H1 (cell line): ENCODE results near the gene CEP70. TPM values are rescaled to one million over a fixed set of nuclear protein-coding genes. Genes with fewer than 3 reads are reported as not detected.

ENCODE experiments used
- CTCF ChIA-PET: fragments of 300-600 bp; sonication (Branson Sonifier 250); formaldehyde crosslinking; loops from one replicate; lab custom pipeline; 2021; ENCODE audit not compliant: partially characterized antibody; lab: Charles Lee
- POLR2A ChIA-PET: fragments of 300-600 bp; sonication (Branson Sonifier 250); formaldehyde crosslinking; loops from one replicate; lab custom pipeline; 2021; ENCODE audit warnings: inconsistent platforms; ENCODE audit not compliant: partially characterized antibody; lab: Charles Lee
- DNase-seq, 2 experiments: peaks; one replicate each; pipeline versions ENCODE4 v3.0.0 to v3.0.0-alpha.2; 2010 to 2022; ENCODE audit warnings: low spot score in 2 of 2, low read depth in 1 of 2, mixed read lengths in 1 of 2
- FAIRE-seq: peaks from 2 replicates; lab custom pipeline; 2011; peaks lifted over from hg19 to GRCh38; lab: Jason Lieb, UNC
- H2AFZ ChIP-seq: 2 replicates; pipeline ENCODE4 v1.8.1; 2012; ENCODE audit warnings: low read length, inconsistent platforms
- H2AK5ac ChIP-seq: 2 replicates; pipeline ENCODE4 v1.6.1; 2013; ENCODE audit warnings: low read depth, low read length
- H2BK120ac ChIP-seq: replicated peaks from 2 replicates; pipeline ENCODE3; 2013; ENCODE audit warnings: low read depth, low read length, inconsistent platforms
- H2BK12ac ChIP-seq: 2 replicates; pipeline ENCODE4 v1.6.1; 2013; ENCODE audit warnings: low read depth, low read length
- H2BK15ac ChIP-seq: 2 replicates; pipeline ENCODE4 v1.6.1; 2013; ENCODE audit warnings: low read length
- H2BK20ac ChIP-seq: 2 replicates; pipeline ENCODE4 v1.6.1; 2013; ENCODE audit warnings: low read length
- H2BK5ac ChIP-seq: 2 replicates; pipeline ENCODE4 v1.6.1; 2013; ENCODE audit warnings: low read depth, low read length
- H3K14ac ChIP-seq: 2 replicates; pipeline ENCODE4 v1.6.1; 2013; ENCODE audit warnings: inconsistent platforms; ENCODE audit not compliant: insufficient read length
- H3K18ac ChIP-seq: 2 replicates; pipeline ENCODE4 v1.6.1; 2013; ENCODE audit warnings: low read length; ENCODE audit errors: extremely low read depth
- H3K23ac ChIP-seq: 2 replicates; pipeline ENCODE4 v1.6.1; 2013; ENCODE audit warnings: inconsistent platforms; ENCODE audit not compliant: insufficient read length
- H3K23me2 ChIP-seq: 2 replicates; pipeline ENCODE4 v1.6.1; 2013; ENCODE audit warnings: low read depth, low read length
- H3K27ac ChIP-seq: 2 replicates; pipeline ENCODE4 v1.6.1; 2011; ENCODE audit warnings: low read depth, low read length, inconsistent platforms
- H3K27me3 ChIP-seq, 4 experiments: replicated peaks in 1 of 4; 1 replicate in 1 of 4; 2 replicates in 3 of 4; pipeline versions ENCODE4 v1.6.1 to v1.8.1; 2011 to 2013; ENCODE audit warnings: low read length in 3 of 4, mild to moderate bottlenecking in 3 of 4, inconsistent platforms in 2 of 4, mixed read lengths in 2 of 4, moderate library complexity in 1 of 4; ENCODE audit not compliant: control insufficient read depth in 3 of 4, insufficient read depth in 3 of 4; ENCODE audit errors: extremely low read depth in 1 of 4
- H3K36me3 ChIP-seq, 4 experiments: 2 replicates each; pipeline versions ENCODE4 v1.6.1 to v1.8.1; 2011 to 2013; ENCODE audit warnings: mild to moderate bottlenecking in 4 of 4, low read length in 3 of 4, moderate library complexity in 2 of 4, control low read depth in 1 of 4, inconsistent platforms in 1 of 4; ENCODE audit not compliant: insufficient read depth in 4 of 4, control insufficient read depth in 2 of 4
- H3K4ac ChIP-seq: replicated peaks from 2 replicates; pipeline ENCODE3; 2013; ENCODE audit warnings: low read length, low read depth, mixed read lengths, inconsistent platforms; ENCODE audit not compliant: insufficient read length
- H3K4me1 ChIP-seq, 4 experiments: replicated peaks in 1 of 4; 1 replicate in 1 of 4; 2 replicates in 3 of 4; pipeline versions ENCODE4 v1.6.1 to v1.8.1; 2011 to 2013; ENCODE audit warnings: low read length in 3 of 4, inconsistent platforms in 2 of 4, mixed read lengths in 1 of 4; ENCODE audit not compliant: insufficient read depth in 4 of 4, control insufficient read depth in 3 of 4
- H3K4me2 ChIP-seq, 2 experiments: 2 replicates each; pipeline versions ENCODE4 v1.6.1 to v1.8.1; 2011 to 2013; ENCODE audit warnings: low read depth in 2 of 2, low read length in 2 of 2, control low read depth in 1 of 2, inconsistent platforms in 1 of 2, mild to moderate bottlenecking in 1 of 2; ENCODE audit not compliant: insufficient read depth in 1 of 2
- H3K4me3 ChIP-seq, 4 experiments: fragments of 200-600, 300-600 bp in 1 of 4; sonication (generic), shearing (Covaris generic), sonication (Bioruptor Twin) in 1 of 4; 2 replicates each; pipeline versions ENCODE4 v1.5.1 to v1.8.1; 2011 to 2016; ENCODE audit warnings: low read length in 4 of 4, low read depth in 3 of 4, control low read depth in 2 of 4, inconsistent platforms in 2 of 4, mild to moderate bottlenecking in 2 of 4, mixed read lengths in 1 of 4, moderate library complexity in 1 of 4; ENCODE audit not compliant: insufficient read depth in 2 of 4; ENCODE audit errors: extremely low read depth in 1 of 4
- H3K56ac ChIP-seq: replicated peaks from 2 replicates; pipeline ENCODE3; 2013; ENCODE audit warnings: low read depth, mild to moderate bottlenecking, mixed read lengths, low read length, inconsistent platforms; ENCODE audit not compliant: insufficient read length
- H3K79me1 ChIP-seq: 2 replicates; pipeline ENCODE4 v1.6.1; 2013; ENCODE audit warnings: low read depth, low read length, control low read depth
- H3K79me2 ChIP-seq, 2 experiments: 2 replicates each; pipeline versions ENCODE4 v1.6.1 to v1.8.1; 2012 to 2013; ENCODE audit warnings: low read length in 2 of 2, mild to moderate bottlenecking in 2 of 2, inconsistent platforms in 1 of 2; ENCODE audit not compliant: insufficient read depth in 2 of 2, control insufficient read depth in 1 of 2
- H3K9ac ChIP-seq, 4 experiments: replicated peaks in 1 of 4; 1 replicate in 1 of 4; 2 replicates in 3 of 4; pipeline versions ENCODE4 v1.6.1 to v1.8.1; 2011 to 2013; ENCODE audit warnings: low read depth in 3 of 4, low read length in 3 of 4, control low read depth in 2 of 4, mild to moderate bottlenecking in 2 of 4, moderate library complexity in 2 of 4, inconsistent platforms in 1 of 4; ENCODE audit errors: extremely low read depth in 1 of 4
- H3K9me3 ChIP-seq, 2 experiments: 2 replicates each; pipeline versions ENCODE4 v1.6.1 to v1.8.1; 2012 to 2013; ENCODE audit warnings: mild to moderate bottlenecking in 2 of 2, moderate library complexity in 2 of 2, control low read depth in 1 of 2, inconsistent platforms in 1 of 2, low read depth in 1 of 2, low read length in 1 of 2, mixed read lengths in 1 of 2; ENCODE audit not compliant: insufficient read depth in 2 of 2
- H4K20me1 ChIP-seq, 2 experiments: replicated peaks in 1 of 2; 2 replicates each; pipeline versions ENCODE3 to v1.8.1; 2011 to 2013; ENCODE audit warnings: inconsistent platforms in 2 of 2, low read length in 2 of 2, mild to moderate bottlenecking in 1 of 2; ENCODE audit not compliant: insufficient read depth in 2 of 2, control insufficient read depth in 1 of 2
- H4K5ac ChIP-seq: 2 replicates; pipeline ENCODE4 v1.6.1; 2013; ENCODE audit warnings: low read length, low read depth, mixed read lengths, inconsistent platforms; ENCODE audit not compliant: insufficient read length
- H4K8ac ChIP-seq: 2 replicates; pipeline ENCODE4 v1.8.0; 2013; ENCODE audit warnings: mild to moderate bottlenecking, moderate library complexity, low read length, inconsistent platforms; ENCODE audit not compliant: insufficient read depth; ENCODE audit errors: extremely low read depth
- H4K91ac ChIP-seq: replicated peaks from 2 replicates; pipeline ENCODE3; 2013; ENCODE audit warnings: low read length, mixed read lengths, inconsistent platforms; ENCODE audit not compliant: insufficient read length
- BCL11A ChIP-seq, 2 experiments: IDR thresholded peaks; one replicate each; pipeline ENCODE4 v1.6.1; 2011; ENCODE audit warnings: low read depth in 2 of 2, low read length in 2 of 2, mild to moderate bottlenecking in 2 of 2
- NRF1 ChIP-seq: IDR thresholded peaks from 2 replicates; pipeline ENCODE4 v1.6.1; 2011; ENCODE audit warnings: mild to moderate bottlenecking, low read depth, low read length, improper control_type of control experiment
- PHF8 ChIP-seq: fragments of 200-600 bp; sonication (generic); conservative IDR thresholded peaks from 2 replicates; pipeline ENCODE4 v1.7.1; 2012; ENCODE audit warnings: low read depth, mild to moderate bottlenecking, inconsistent platforms, low read length, moderate library complexity
- POLR2A ChIP-seq, 2 experiments: IDR thresholded peaks; 1 replicate in 1 of 2; 2 replicates in 1 of 2; pipeline ENCODE4 v1.6.1; 2011; ENCODE audit warnings: low read depth in 2 of 2, low read length in 2 of 2, mild to moderate bottlenecking in 2 of 2; ENCODE audit errors: control extremely low read depth in 1 of 2
- POLR2AphosphoS5 ChIP-seq: IDR thresholded peaks from 2 replicates; pipeline ENCODE4 v1.6.1; 2011; ENCODE audit warnings: low read depth, low read length
- SIN3A ChIP-seq, 2 experiments: IDR thresholded peaks in 1 of 2; conservative IDR thresholded peaks in 1 of 2; 2 replicates each; pipeline ENCODE4 v1.6.1; 2011 to 2012; ENCODE audit warnings: low read length in 2 of 2, improper control_type of control experiment in 1 of 2, low read depth in 1 of 2, mild to moderate bottlenecking in 1 of 2
- SIRT6 ChIP-seq: IDR thresholded peaks from one replicate; pipeline ENCODE4 v1.7.1; 2012; ENCODE audit warnings: low read length, inconsistent platforms
- SP4 ChIP-seq: IDR thresholded peaks from 2 replicates; pipeline ENCODE4 v1.6.1; 2012; ENCODE audit warnings: low read length, inconsistent platforms
- SUZ12 ChIP-seq: fragments of 200-600 bp; sonication (generic); IDR thresholded peaks from 2 replicates; pipeline ENCODE4 v1.6.1; 2012; ENCODE audit warnings: mild to moderate bottlenecking, inconsistent platforms, low read length, moderate library complexity, mixed read lengths
- TBP ChIP-seq: IDR thresholded peaks from 2 replicates; pipeline ENCODE4 v1.6.1; 2011; ENCODE audit warnings: low read depth, low read length, improper control_type of control experiment
- TCF12 ChIP-seq: IDR thresholded peaks from 2 replicates; pipeline ENCODE4 v1.6.1; 2011; ENCODE audit warnings: low read depth, mild to moderate bottlenecking, low read length
- TEAD4 ChIP-seq: IDR thresholded peaks from 2 replicates; pipeline ENCODE4 v1.6.1; 2012; ENCODE audit warnings: low read depth, low read length, inconsistent platforms, mixed read lengths
- WGBS, 2 experiments: shearing (Covaris generic) in 1 of 2; methylation state at CpG; one replicate each; pipeline versions ENCODE4 v1.1.6 to v1.1.7; 2013 to 2015; ENCODE audit warnings: low lambda C conversion rate in 2 of 2, mixed read lengths in 2 of 2, inconsistent platforms in 1 of 2, low coverage in 1 of 2, missing lambda C conversion rate in 1 of 2; ENCODE audit not compliant: insufficient replicate concordance in 2 of 2, insufficient coverage in 1 of 2, insufficient read length in 1 of 2; ENCODE audit errors: extremely low coverage in 1 of 2, missing lambda C conversion rate in 1 of 2; 5-methylcytosine and 5-hydroxymethylcytosine counted together
- polyA plus RNA-seq, 7 experiments: library from polyadenylated mRNA; depleted of rRNA in 3 of 7; stranded (reverse) in 5 of 7; unstranded in 2 of 7; fragments of >200 nt in 5 of 7; fragments of 200-250 nt in 2 of 7; gene quantifications; 1 replicate in 5 of 7; 2 replicates in 1 of 7; 4 replicates in 1 of 7; pipeline versions ENCODE4 v1.2.1 to v1.2.3, GENCODE V29; 2011 to 2013; ENCODE audit warnings: missing spikeins in 2 of 7, mixed read lengths in 2 of 7
- total RNA-seq: library from RNA; stranded (reverse); fragmentation: NEBNext Ultra II Directional; extraction: Animal tissue kit (Norgen Biotek cat#: 25700); gene quantifications from 2 replicates; pipeline ENCODE4 v1.2.1, GENCODE V29; 2021
- TF ChIP-seq, protein P1 (sequence below): IDR thresholded peaks from 2 replicates; pipeline ENCODE4 v1.6.1; 2011; ENCODE audit warnings: low read depth, mild to moderate bottlenecking, low read length; ENCODE audit not compliant: insufficient read depth

CEP70 gene
- total and polyA plus RNA-seq, 2 of the 8 experiments (the other 6 are each of a cell fraction or from before 2014, with no cell fraction given), result 3.9 to 26.2 TPM

DNA sequence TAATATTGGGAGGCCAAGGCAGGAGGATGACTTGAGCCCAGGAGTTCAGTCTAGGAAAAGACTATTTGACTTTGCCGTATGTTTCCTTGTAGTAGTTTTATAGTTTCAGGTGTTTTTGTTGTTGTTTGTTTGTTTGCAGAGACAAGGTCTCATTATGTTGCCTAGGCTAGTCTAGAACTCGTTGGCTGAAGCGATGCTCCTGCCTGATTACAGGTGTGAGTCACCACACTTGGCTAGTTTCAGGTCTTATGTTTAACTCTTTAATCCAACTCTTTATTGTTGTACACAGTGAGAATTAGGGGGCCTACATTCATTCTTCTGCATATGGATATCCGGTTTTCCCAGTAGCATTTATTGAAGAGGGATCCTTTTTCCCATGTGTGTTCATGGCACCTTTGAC is 46.5 kb upstream of the CEP70 start:
- H3K56ac ChIP-seq, result no peak overlapping the region
- H2BK15ac ChIP-seq, result no peak overlapping the region
- no peak overlapping the region for H3K18ac ChIP-seq
- no peaks in the 10 kb centered on the region for H3K4me1 ChIP-seq
- H3K4me2 ChIP-seq, result no peak overlapping the region
- H2BK120ac ChIP-seq, result no peak overlapping the region
- H3K79me1 ChIP-seq, result no peaks in the 10 kb centered on the region
- 92% methylated on average over 4 of the region's 4 CpGs; no CpG with 5 or more reads in 1 of the 2 experiments for WGBS, 2 experiments
- H3K23ac ChIP-seq, result no peak overlapping the region
- H2AFZ ChIP-seq, result no peak overlapping the region
- peaks cover 13 to 22% of the 10 kb centered on the region in 2 experiments for H3K9me3 ChIP-seq
- no peak for DNase-seq
- H4K91ac ChIP-seq, result no peak overlapping the region
- H3K79me2 ChIP-seq, result no peaks in the 10 kb centered on the region
- no peak overlapping the region for H2AK5ac ChIP-seq
- TF ChIP-seq TEAD4, result no peak
- no peak for TF ChIP-seq SP4
- no peak for TF ChIP-seq SIRT6
- TF ChIP-seq TCF12, result no peak
- no peak for TF ChIP-seq PHF8
- no peak for TF ChIP-seq SIN3A (conservative IDR thresholded peaks at IDR 0.05 in 1 of 2, IDR thresholded peaks at IDR 0.05 in 1 of 2; ENCODE audit: low read depth in 1 of 2, low read length in 2 of 2)
- no peak for TF ChIP-seq POLR2A (IDR thresholded peaks at IDR 0.05; ENCODE audit: control extremely low read depth in 1 of 2, low read depth in 2 of 2, low read length in 2 of 2)
- no peak for TF ChIP-seq TBP
- TF ChIP-seq NRF1, result no peak
- TF ChIP-seq, protein P1, sequence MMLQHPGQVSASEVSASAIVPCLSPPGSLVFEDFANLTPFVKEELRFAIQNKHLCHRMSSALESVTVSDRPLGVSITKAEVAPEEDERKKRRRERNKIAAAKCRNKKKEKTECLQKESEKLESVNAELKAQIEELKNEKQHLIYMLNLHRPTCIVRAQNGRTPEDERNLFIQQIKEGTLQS, result no peak
- TF ChIP-seq POLR2AphosphoS5, result no peak
- TF ChIP-seq BCL11A (IDR thresholded peaks at IDR 0.05; ENCODE audit: low read depth in 2 of 2, low read length in 2 of 2), result no peak
- no peak for TF ChIP-seq SUZ12
- TF ChIP-seq, all 59 proteins: peak for 0
- no peak overlapping the region for H3K14ac ChIP-seq
- no peak overlapping the region for H2BK12ac ChIP-seq
- H3K4ac ChIP-seq, result no peak overlapping the region
- H3K36me3 ChIP-seq, result no peaks in the 10 kb centered on the region
- no peak overlapping the region for H4K5ac ChIP-seq
- H3K27ac ChIP-seq, result no peak overlapping the region
- no peak overlapping the region for H2BK20ac ChIP-seq
- H4K20me1 ChIP-seq, result no peaks in the 10 kb centered on the region
- no peak overlapping the region for H2BK5ac ChIP-seq
- FAIRE-seq, result no peak
- H3K9ac ChIP-seq, result no peak overlapping the region
- no peaks in the 10 kb centered on the region for H3K23me2 ChIP-seq
- no peak overlapping the region for H3K4me3 ChIP-seq
- no peaks in the 10 kb centered on the region; a peak in 1 of 7 replicates for H3K27me3 ChIP-seq
- ChIA-PET CTCF (interaction anchor here (0.6 kb wide), 1 partner anchor 140 kb away, joined by 3 read pairs; no protein-coding TSS in a partner anchor), POLR2A (no interaction called here)
- H4K8ac ChIP-seq, result no peak overlapping the region
